Esophagus muscularis mucosa (tissue), 4 donors: Measurements from ENCODE around the gene PROX1. TPM values are rescaled to one million over a fixed set of nuclear protein-coding genes. Genes with fewer than 3 reads are reported as not detected.

ENCODE experiments used
- DNase-seq: peaks from one replicate; pipeline ENCODE4 v3.0.0-alpha.2; 2017; ENCODE audit errors: extremely low spot score
- H3K27ac ChIP-seq, 4 donors: fragments of 200-600 bp; sonication (generic); replicated peaks in 1 of 4; 1 replicate in 3 of 4; 2 replicates in 1 of 4; pipeline ENCODE4 v1.5.1; 2016 to 2019; ENCODE audit warnings: mild to moderate bottlenecking in 1 of 4
- H3K27me3 ChIP-seq, 4 donors: fragments of 200-600 bp; sonication (generic); one replicate each; pipeline versions ENCODE4 v1.5.1 to v1.6.0; 2016 to 2019
- H3K36me3 ChIP-seq, 4 donors: fragments of 200-600 bp; sonication (generic); one replicate each; pipeline ENCODE4 v1.5.1; 2016 to 2019
- H3K4me1 ChIP-seq, 4 donors: fragments of 200-600 bp; sonication (generic); one replicate each; pipeline ENCODE4 v1.5.1; 2016 to 2019
- H3K4me3 ChIP-seq, 4 donors: fragments of 200-600 bp; sonication (generic); 1 replicate in 2 of 4; 2 replicates in 2 of 4; pipeline ENCODE4 v1.5.1; 2016 to 2019; ENCODE audit warnings: mild to moderate bottlenecking in 4 of 4, moderate library complexity in 1 of 4
- H3K9me3 ChIP-seq, 4 donors: fragments of 200-600 bp; sonication (generic); 1 replicate in 3 of 4; 2 replicates in 1 of 4; pipeline ENCODE4 v1.5.1; 2016 to 2019
- EP300 ChIP-seq: sonication (generic); formaldehyde crosslinking; IDR thresholded peaks from one replicate; pipeline ENCODE4 v1.6.1; 2017; ENCODE audit warnings: antibody characterized with exemption
- POLR2A ChIP-seq: fragments of 450-650 bp; IDR thresholded peaks from one replicate; pipeline ENCODE4 v1.6.1; 2017; ENCODE audit warnings: antibody characterized with exemption, moderate library complexity, mild to moderate bottlenecking, low read depth
- POLR2AphosphoS5 ChIP-seq, 2 donors: sonication (generic); formaldehyde crosslinking; IDR thresholded peaks; one replicate each; pipeline ENCODE4 v1.6.1; 2017; ENCODE audit warnings: antibody characterized with exemption in 2 of 2
- WGBS: methylation state at CpG from one replicate; pipeline ENCODE4 v1.1.5; 2018; 5-methylcytosine and 5-hydroxymethylcytosine counted together
- intact Hi-C: fragments of 100-400 bp; cut with DNase I; formaldehyde crosslinking; loops from one replicate; pipeline ENCODE4 v1.15.1; 2023
- total RNA-seq, 4 donors: library from RNA; depleted of rRNA; stranded (reverse); fragments of >200 nt; gene quantifications; one replicate each; pipeline versions ENCODE4 v1.1.0 to v1.2.1, GENCODE V29; 2016
- TF ChIP-seq, protein P1 (sequence below), 3 experiments: fragments of 200-600 bp in 2 of 3; fragments of 450-650 bp in 1 of 3; sonication (generic) in 2 of 3; IDR thresholded peaks; one replicate each; pipeline ENCODE4 v1.5.1; 2017 to 2019; ENCODE audit warnings: antibody characterized with exemption in 3 of 3, mild to moderate bottlenecking in 2 of 3, moderate library complexity in 1 of 3

The PROX1 gene
- total RNA-seq, 4 donors from 2014 or later = 2.0 to 5.3 (median 2.5) TPM

DNA sequence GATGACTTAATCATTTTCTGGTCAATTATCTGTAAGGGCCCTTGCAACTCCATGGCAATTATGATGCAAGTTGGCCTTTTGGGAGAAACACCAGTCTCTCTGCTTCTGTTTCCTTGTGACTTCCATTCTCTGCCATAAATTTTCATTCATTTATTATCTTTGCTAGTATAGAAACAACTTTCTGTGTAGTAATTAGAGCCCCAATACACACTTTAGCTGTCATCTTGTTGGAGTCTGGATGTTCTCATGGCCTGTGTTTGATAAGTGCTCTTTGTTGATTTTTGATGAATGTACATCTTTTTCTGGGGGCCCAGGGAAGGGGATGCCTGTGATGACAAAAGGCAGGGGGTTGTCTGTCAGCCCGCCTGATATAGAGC is 22.4 kb downstream of the PROX1 start:
- intact Hi-C loops = no loop called here
- no peak for DNase-seq
- Histone ChIP-seq H3K36me3 (peaks cover 0 to 9% (median 0%) of the 10 kb centered on the region in 4 donors), H3K4me1 (peaks cover 0 to 19% (median 0%) of the 10 kb centered on the region in 4 donors), H3K27me3 (peaks cover 0 to 12% (median 0%) of the 10 kb centered on the region in 4 donors), H3K9me3 (no peaks in the 10 kb centered on the region), H3K27ac (no peak overlapping the region), H3K4me3 (no peak overlapping the region)
- WGBS = 69% methylated on average over 1 of the region's 1 CpG
- TF ChIP-seq, protein P1, sequence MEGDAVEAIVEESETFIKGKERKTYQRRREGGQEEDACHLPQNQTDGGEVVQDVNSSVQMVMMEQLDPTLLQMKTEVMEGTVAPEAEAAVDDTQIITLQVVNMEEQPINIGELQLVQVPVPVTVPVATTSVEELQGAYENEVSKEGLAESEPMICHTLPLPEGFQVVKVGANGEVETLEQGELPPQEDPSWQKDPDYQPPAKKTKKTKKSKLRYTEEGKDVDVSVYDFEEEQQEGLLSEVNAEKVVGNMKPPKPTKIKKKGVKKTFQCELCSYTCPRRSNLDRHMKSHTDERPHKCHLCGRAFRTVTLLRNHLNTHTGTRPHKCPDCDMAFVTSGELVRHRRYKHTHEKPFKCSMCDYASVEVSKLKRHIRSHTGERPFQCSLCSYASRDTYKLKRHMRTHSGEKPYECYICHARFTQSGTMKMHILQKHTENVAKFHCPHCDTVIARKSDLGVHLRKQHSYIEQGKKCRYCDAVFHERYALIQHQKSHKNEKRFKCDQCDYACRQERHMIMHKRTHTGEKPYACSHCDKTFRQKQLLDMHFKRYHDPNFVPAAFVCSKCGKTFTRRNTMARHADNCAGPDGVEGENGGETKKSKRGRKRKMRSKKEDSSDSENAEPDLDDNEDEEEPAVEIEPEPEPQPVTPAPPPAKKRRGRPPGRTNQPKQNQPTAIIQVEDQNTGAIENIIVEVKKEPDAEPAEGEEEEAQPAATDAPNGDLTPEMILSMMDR (IDR thresholded peaks at IDR 0.05) = no peak
- TF ChIP-seq EP300 (no peak), POLR2A (no peak), POLR2AphosphoS5 (IDR thresholded peaks at IDR 0.05) (no peak)

DNA sequence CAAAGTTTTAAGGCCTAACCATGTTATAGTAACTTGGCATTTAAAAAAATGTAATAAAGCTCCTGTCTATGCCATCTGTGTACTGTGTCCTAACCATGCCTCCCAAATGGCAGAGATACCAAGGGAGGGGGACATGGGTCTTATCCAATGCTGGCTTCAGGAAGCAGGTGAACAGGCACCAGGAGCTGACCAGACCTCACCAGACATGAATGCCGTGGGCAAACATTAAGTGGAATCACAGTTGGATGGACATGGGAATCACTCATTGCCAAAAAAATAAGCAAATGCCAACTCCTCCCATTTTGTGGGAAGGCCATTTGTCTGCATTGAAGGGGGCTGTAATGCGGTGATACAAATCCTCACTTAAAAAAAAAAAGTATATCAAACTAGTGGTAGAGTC is 22.9 kb downstream of the PROX1 start:
- peak; percentile 24 for DNase-seq
- 78% methylated on average over 2 of the region's 2 CpGs for WGBS
- TF ChIP-seq EP300 (no peak), POLR2AphosphoS5 (IDR thresholded peaks at IDR 0.05) (no peak), POLR2A (no peak)
- TF ChIP-seq, protein P1 (IDR thresholded peaks at IDR 0.05) = no peak
- Histone ChIP-seq H3K36me3 (peaks cover 0 to 9% (median 0%) of the 10 kb centered on the region in 4 donors), H3K9me3 (no peaks in the 10 kb centered on the region), H3K27ac (no peak overlapping the region), H3K4me1 (peaks cover 0 to 19% (median 0%) of the 10 kb centered on the region in 4 donors), H3K27me3 (peaks cover 0 to 12% (median 0%) of the 10 kb centered on the region in 4 donors), H3K4me3 (no peak overlapping the region)
- intact Hi-C loops = no loop called here

DNA sequence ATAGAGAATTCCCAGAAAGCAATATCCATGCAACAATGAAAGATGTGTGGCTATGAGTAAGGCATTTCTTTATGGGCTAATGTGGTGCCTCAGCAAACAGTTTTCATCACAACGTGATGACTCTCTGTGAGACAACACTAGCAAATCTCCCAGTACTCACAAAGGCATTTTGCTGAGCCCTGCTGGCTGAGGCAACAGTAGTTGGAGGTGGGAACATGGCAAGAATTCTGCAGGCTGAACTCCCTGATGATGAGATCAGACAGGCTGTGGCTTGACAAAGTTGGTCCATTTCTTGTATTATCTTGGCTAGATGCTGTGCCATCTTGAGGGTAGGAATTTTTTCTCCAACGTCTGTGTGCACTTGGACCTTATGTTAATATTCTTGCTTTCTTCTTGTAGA is 24.6 kb downstream of the PROX1 start:
- H3K9me3 ChIP-seq = no peaks in the 10 kb centered on the region
- H3K27ac ChIP-seq = no peak overlapping the region
- TF ChIP-seq EP300 (no peak), POLR2A (no peak), POLR2AphosphoS5 (IDR thresholded peaks at IDR 0.05) (no peak)
- TF ChIP-seq, protein P1 (IDR thresholded peaks at IDR 0.05) = no peak
- H3K4me3 ChIP-seq = no peak overlapping the region
- intact Hi-C loops = no loop called here
- peaks cover 0 to 19% (median 0%) of the 10 kb centered on the region in 4 donors for H3K4me1 ChIP-seq
- H3K36me3 ChIP-seq = peaks cover 0 to 9% (median 0%) of the 10 kb centered on the region in 4 donors
- peaks cover 0 to 12% (median 0%) of the 10 kb centered on the region in 4 donors for H3K27me3 ChIP-seq
- DNase-seq = peak; percentile 87
- 45% methylated on average over 2 of the region's 2 CpGs for WGBS

DNA sequence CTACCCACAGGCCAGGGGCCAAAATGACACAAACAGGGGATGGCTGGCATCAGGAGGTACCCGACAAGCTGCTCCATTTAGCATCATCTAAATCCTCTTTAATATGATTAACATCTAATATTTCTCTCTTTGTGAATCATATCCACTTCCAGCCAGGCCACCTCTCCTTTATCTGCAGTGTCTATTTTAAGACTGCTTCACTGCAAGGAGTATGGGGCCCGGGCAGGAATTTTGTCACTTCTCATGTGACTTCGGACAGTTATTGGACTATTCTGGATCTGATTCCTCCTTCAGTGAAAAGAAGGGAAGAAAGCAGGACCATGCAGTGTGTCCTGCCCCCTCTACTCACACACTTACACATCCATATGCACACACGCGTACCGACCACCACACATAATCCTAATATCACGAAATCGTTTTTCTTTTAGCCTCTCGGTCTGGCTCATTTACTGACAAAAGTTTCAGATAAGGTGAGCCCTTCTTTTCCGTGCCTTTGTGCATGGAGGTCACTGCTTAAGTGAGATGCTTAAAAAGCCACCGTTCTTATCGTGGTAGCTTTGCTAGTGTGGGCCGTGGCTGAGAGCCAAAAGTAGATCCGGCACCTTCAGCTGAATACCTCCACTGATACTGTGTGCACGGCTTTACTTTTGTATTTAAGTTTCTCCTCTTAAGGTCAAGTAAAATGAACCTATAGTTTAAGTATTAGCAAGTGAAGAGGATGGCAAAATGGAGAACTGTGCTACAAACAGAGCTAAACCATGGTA is 26.0 kb downstream of the PROX1 start:
- H3K4me1 ChIP-seq = peaks cover 0 to 17% (median 0%) of the 10 kb centered on the region in 4 donors
- H3K36me3 ChIP-seq = peaks cover 0 to 9% (median 0%) of the 10 kb centered on the region in 4 donors
- H3K4me3 ChIP-seq = no peak overlapping the region
- H3K9me3 ChIP-seq = no peaks in the 10 kb centered on the region
- intact Hi-C loops = no loop called here
- TF ChIP-seq, protein P1 (IDR thresholded peaks at IDR 0.05) = no peak
- TF ChIP-seq EP300 (no peak), POLR2A (no peak), POLR2AphosphoS5 (IDR thresholded peaks at IDR 0.05) (no peak)
- H3K27me3 ChIP-seq = peaks cover 0 to 12% (median 0%) of the 10 kb centered on the region in 4 donors
- 89% methylated on average over 15 of the region's 15 CpGs for WGBS
- no peak for DNase-seq
- no peak overlapping the region for H3K27ac ChIP-seq
